PC-3 (cell line): ENCODE data around the gene INSM2. TPM values are rescaled to one million over a fixed set of nuclear protein-coding genes. Genes with fewer than 3 reads are reported as not detected.

Experiments used
- ATAC-seq: fragments of 200-7000 bp; cut with Tn5 transposase; 2 replicates; pipeline ENCODE4 v1.9.1; 2020; ENCODE audit warnings: mild to moderate bottlenecking, moderate library complexity
- BruUV-seq: library from RNA; stranded (reverse); fragments of 400-500 nt; replicated peaks from 2 replicates; lab custom pipeline; 2021; lab: Mats Ljungman, UMichigan
- CTCF ChIA-PET: fragments of 300-600 bp; sonication (Branson Sonifier 250); formaldehyde crosslinking; loops from one replicate; lab custom pipeline; 2022; ENCODE audit warnings: antibody characterized with exemption; lab: Charles Lee
- POLR2A ChIA-PET: fragments of 300-600 bp; sonication (Branson Sonifier 250); formaldehyde crosslinking; loops from one replicate; lab custom pipeline; 2022; ENCODE audit warnings: antibody characterized with exemption; ENCODE audit not compliant: unreplicated experiment; lab: Charles Lee
- DNase-seq: peaks from one replicate; pipeline ENCODE4 v3.0.0-alpha.2; 2015
- H2AFZ ChIP-seq: fragments of 300-600 bp; sonication (generic); 2 replicates; pipeline ENCODE4 v1.6.0; 2016; ENCODE audit warnings: antibody characterized with exemption, low read length
- H3F3A ChIP-seq: fragments of 300-600 bp; sonication (generic); one replicate; pipeline ENCODE4 v1.6.0; 2017; ENCODE audit warnings: antibody characterized with exemption, low read length, control low read depth, mild to moderate bottlenecking; ENCODE audit not compliant: unreplicated experiment
- H3K27ac ChIP-seq: fragments of 300-600 bp; sonication (generic); 2 replicates; pipeline ENCODE4 v1.5.1; 2016; ENCODE audit warnings: mild to moderate bottlenecking, low read length
- H3K27me3 ChIP-seq: fragments of 300-600 bp; sonication (generic); 2 replicates; pipeline ENCODE4 v1.6.1; 2016; ENCODE audit warnings: low read length, mixed read lengths
- H3K36me3 ChIP-seq: fragments of 300-600 bp; sonication (generic); 2 replicates; pipeline ENCODE4 v1.6.1; 2016; ENCODE audit warnings: low read depth, mixed run types, low read length, mixed read lengths
- H3K4me1 ChIP-seq: fragments of 300-600 bp; sonication (generic); 2 replicates; pipeline ENCODE4 v1.5.1; 2016; ENCODE audit warnings: low read length; ENCODE audit not compliant: insufficient read depth
- H3K4me2 ChIP-seq: fragments of 300-600 bp; sonication (generic); 2 replicates; pipeline ENCODE4 v1.6.0; 2016; ENCODE audit warnings: low read length
- H3K4me3 ChIP-seq: fragments of 300-600 bp; sonication (generic); 2 replicates; pipeline ENCODE4 v1.5.1; 2016; ENCODE audit warnings: mild to moderate bottlenecking, low read length, mixed read lengths
- H3K79me2 ChIP-seq: fragments of 300-600 bp; sonication (generic); 2 replicates; pipeline ENCODE4 v1.6.1; 2017; ENCODE audit warnings: low read length, mixed read lengths
- H3K9ac ChIP-seq: fragments of 300-600 bp; sonication (generic); 2 replicates; pipeline ENCODE4 v1.6.0; 2016; ENCODE audit warnings: mild to moderate bottlenecking, low read length
- H3K9me2 ChIP-seq: fragments of 300-600 bp; sonication (generic); replicated peaks from 2 replicates; pipeline ENCODE4 v1.6.1; 2016; ENCODE audit warnings: mixed run types, low read length, mixed read lengths
- H3K9me3 ChIP-seq: fragments of 300-600 bp; sonication (generic); 2 replicates; pipeline ENCODE4 v1.6.1; 2016; ENCODE audit warnings: low read length, mixed read lengths
- H4K20me1 ChIP-seq: fragments of 300-600 bp; sonication (generic); 2 replicates; pipeline ENCODE4 v1.6.1; 2016; ENCODE audit warnings: low read length, mixed read lengths
- EZH2 ChIP-seq: fragments of 300-600 bp; sonication (generic); IDR thresholded peaks from one replicate; pipeline ENCODE4 v1.6.1; 2017; ENCODE audit warnings: antibody characterized with exemption, mild to moderate bottlenecking, low read length; ENCODE audit not compliant: unreplicated experiment
- EZH2phosphoT487 ChIP-seq: fragments of 300-600 bp; sonication (generic); IDR thresholded peaks from 2 replicates; pipeline ENCODE4 v1.6.1; 2018; ENCODE audit warnings: mild to moderate bottlenecking, antibody characterized with exemption, low read length, borderline replicate concordance
- intact Hi-C: fragments of 100-400 bp; cut with micrococcal nuclease; formaldehyde crosslinking; loops from 2 replicates; pipeline ENCODE4 v1.9.0; 2023
- total RNA-seq: library from RNA; depleted of rRNA; stranded (reverse); fragments of >200 nt; gene quantifications from 2 replicates; pipeline ENCODE4 v1.2.3, GENCODE V29; 2014
- TF ChIP-seq, protein P1 (sequence below): fragments of 300-600 bp; sonication (generic); conservative IDR thresholded peaks from 2 replicates; pipeline ENCODE4 v1.5.1; 2017; ENCODE audit warnings: antibody characterized with exemption, low read depth, mild to moderate bottlenecking, low read length

The INSM2 gene
- total RNA-seq, 1 experiment from 2014 or later: 0.07 TPM

DNA sequence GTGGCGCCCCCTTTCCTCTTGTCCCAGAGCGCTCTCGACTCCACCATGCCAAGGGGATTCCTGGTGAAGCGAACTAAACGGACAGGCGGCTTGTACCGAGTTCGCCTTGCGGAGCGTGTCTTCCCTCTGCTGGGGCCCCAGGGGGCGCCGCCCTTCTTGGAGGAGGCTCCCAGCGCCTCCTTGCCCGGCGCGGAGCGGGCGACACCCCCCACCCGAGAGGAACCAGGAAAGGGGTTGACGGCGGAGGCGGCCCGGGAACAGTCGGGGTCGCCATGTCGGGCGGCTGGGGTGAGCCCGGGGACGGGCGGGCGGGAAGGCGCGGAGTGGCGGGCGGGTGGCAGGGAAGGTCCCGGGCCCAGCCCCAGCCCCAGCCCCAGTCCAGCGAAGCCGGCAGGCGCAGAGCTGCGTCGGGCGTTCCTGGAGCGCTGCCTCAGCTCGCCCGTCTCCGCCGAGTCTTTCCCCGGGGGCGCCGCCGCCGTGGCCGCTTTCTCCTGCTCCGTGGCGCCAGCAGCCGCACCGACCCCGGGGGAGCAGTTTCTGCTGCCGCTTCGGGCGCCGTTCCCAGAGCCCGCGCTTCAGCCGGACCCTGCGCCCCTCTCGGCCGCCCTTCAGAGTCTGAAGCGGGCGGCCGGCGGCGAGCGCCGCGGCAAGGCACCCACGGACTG lies 376 bp downstream of the INSM2 start:
- H3K9ac ChIP-seq: no peak overlapping the region

GRCh38 chr14:35534873-35535482 lies 1.0 kb downstream of the INSM2 start:
- CTCF ChIA-PET: no interaction called here
- Histone ChIP-seq H3K9me3 (no peaks in the 10 kb centered on the region), H3K36me3 (no peaks in the 10 kb centered on the region), H3K9me2 (no peaks in the 10 kb centered on the region), H3F3A (no peaks in the 10 kb centered on the region), H3K4me1 (no peaks in the 10 kb centered on the region; the same call in 1 of the 2 replicates), H3K9ac (no peak overlapping the region), H3K4me3 (peak overlapping the region; percentile 16; the same call in 1 of the 2 replicates), H4K20me1 (no peaks in the 10 kb centered on the region), H3K79me2 (no peaks in the 10 kb centered on the region), H3K4me2 (peak overlapping the region; percentile 92; the same call in 1 of the 2 replicates), H3K27ac (no peak overlapping the region), H2AFZ (no peak overlapping the region), H3K27me3 (peaks cover 44% of the 10 kb centered on the region)
- TF ChIP-seq EZH2: peak; percentile 33
- no peak for TF ChIP-seq EZH2phosphoT487
- ATAC-seq (peak; percentile 48), DNase-seq (peak; percentile 69)
- BruUV-seq: no TSS peak
- intact Hi-C loops: loop anchor here (10.0 kb wide), 1 partner anchor 280 kb away; no protein-coding TSS in a partner anchor
- POLR2A ChIA-PET: no interaction called here

More for the DNA sequence above, 376 bp downstream of the INSM2 start:
- H3K4me1 ChIP-seq: no peaks in the 10 kb centered on the region; the same call in 1 of the 2 replicates
- peak overlapping the region; percentile 75 for H3K4me3 ChIP-seq
- ATAC-seq: peak; percentile 36
- H3K27ac ChIP-seq: no peak overlapping the region
- peak overlapping the region; percentile 93 for H2AFZ ChIP-seq
- ChIA-PET CTCF (interaction anchor here (1.0 to 1.2 kb wide), 2 partner anchors 95 to 153 kb away, joined by 4 to 5 read pairs; no protein-coding TSS in a partner anchor), POLR2A (no interaction called here)
- intact Hi-C loops: loop anchor here (10.0 kb wide), 1 partner anchor 280 kb away; no protein-coding TSS in a partner anchor
- H3K4me2 ChIP-seq: peak overlapping the region; percentile 92
- BruUV-seq: no TSS peak
- H3K27me3 ChIP-seq: peaks cover 51% of the 10 kb centered on the region
- no peaks in the 10 kb centered on the region for H3K9me3 ChIP-seq
- H3K79me2 ChIP-seq: no peaks in the 10 kb centered on the region
- no peaks in the 10 kb centered on the region for H3K9me2 ChIP-seq
- no peak for DNase-seq
- no peaks in the 10 kb centered on the region for H3K36me3 ChIP-seq
- H3F3A ChIP-seq: no peaks in the 10 kb centered on the region
- TF ChIP-seq EZH2phosphoT487 (no peak), EZH2 (no peak)
- TF ChIP-seq, protein P1, sequence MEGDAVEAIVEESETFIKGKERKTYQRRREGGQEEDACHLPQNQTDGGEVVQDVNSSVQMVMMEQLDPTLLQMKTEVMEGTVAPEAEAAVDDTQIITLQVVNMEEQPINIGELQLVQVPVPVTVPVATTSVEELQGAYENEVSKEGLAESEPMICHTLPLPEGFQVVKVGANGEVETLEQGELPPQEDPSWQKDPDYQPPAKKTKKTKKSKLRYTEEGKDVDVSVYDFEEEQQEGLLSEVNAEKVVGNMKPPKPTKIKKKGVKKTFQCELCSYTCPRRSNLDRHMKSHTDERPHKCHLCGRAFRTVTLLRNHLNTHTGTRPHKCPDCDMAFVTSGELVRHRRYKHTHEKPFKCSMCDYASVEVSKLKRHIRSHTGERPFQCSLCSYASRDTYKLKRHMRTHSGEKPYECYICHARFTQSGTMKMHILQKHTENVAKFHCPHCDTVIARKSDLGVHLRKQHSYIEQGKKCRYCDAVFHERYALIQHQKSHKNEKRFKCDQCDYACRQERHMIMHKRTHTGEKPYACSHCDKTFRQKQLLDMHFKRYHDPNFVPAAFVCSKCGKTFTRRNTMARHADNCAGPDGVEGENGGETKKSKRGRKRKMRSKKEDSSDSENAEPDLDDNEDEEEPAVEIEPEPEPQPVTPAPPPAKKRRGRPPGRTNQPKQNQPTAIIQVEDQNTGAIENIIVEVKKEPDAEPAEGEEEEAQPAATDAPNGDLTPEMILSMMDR: no peak
- no peaks in the 10 kb centered on the region for H4K20me1 ChIP-seq

DNA sequence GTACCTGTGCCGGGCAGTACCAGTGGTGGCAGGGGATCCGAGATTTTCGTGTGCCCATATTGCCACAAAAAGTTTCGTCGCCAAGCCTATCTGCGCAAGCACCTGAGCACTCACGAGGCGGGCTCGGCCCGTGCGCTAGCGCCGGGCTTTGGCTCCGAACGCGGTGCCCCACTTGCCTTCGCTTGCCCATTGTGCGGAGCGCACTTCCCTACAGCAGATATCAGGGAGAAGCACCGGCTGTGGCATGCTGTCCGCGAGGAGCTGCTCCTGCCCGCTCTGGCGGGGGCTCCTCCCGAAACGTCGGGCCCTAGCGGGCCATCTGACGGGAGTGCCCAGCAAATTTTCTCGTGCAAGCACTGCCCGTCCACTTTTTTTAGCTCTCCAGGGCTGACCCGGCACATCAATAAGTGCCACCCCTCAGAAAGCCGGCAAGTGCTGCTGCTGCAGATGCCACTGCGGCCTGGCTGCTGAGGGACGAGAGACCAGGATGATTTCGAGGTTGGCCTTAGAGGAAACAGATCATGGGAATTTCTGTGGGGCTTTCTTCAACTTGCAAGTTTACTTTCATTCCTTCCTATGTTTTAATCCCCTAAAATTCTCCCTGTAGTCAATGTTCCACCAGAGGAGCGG lies 1.6 kb downstream of the INSM2 start:
- H3K9ac ChIP-seq: no peak overlapping the region
- no peak overlapping the region for H3K4me2 ChIP-seq
- no peaks in the 10 kb centered on the region for H4K20me1 ChIP-seq
- H3K9me3 ChIP-seq: no peaks in the 10 kb centered on the region
- intact Hi-C loops: loop anchor here (10.0 kb wide), 1 partner anchor 279 kb away; no protein-coding TSS in a partner anchor
- no peaks in the 10 kb centered on the region for H3K36me3 ChIP-seq
- no peaks in the 10 kb centered on the region for H3K79me2 ChIP-seq
- H2AFZ ChIP-seq: no peak overlapping the region
- no peaks in the 10 kb centered on the region; the same call in 1 of the 2 replicates for H3K4me1 ChIP-seq
- no peak overlapping the region for H3K4me3 ChIP-seq
- no peaks in the 10 kb centered on the region for H3F3A ChIP-seq
- POLR2A ChIA-PET: no interaction called here
- ATAC-seq: no peak
- H3K9me2 ChIP-seq: no peaks in the 10 kb centered on the region
- DNase-seq: no peak
- TF ChIP-seq EZH2phosphoT487 (no peak), EZH2 (no peak)
- TF ChIP-seq, protein P1: no peak
- peaks cover 38% of the 10 kb centered on the region for H3K27me3 ChIP-seq
- no peak overlapping the region for H3K27ac ChIP-seq
- BruUV-seq: no TSS peak
- CTCF ChIA-PET: no interaction called here
